H1 (cell line): Measurements from ENCODE around the gene NUSAP1.

ENCODE experiments used
- EP300 ChIP-seq, 2 experiments: IDR thresholded peaks; 1 replicate in 1 of 2; 2 replicates in 1 of 2; pipeline ENCODE4 v1.6.1; 2011 to 2012; ENCODE audit warnings: low read depth in 2 of 2, low read length in 2 of 2, mild to moderate bottlenecking in 2 of 2, borderline replicate concordance in 1 of 2, inconsistent platforms in 1 of 2, moderate library complexity in 1 of 2
- JUN ChIP-seq: IDR thresholded peaks from 2 replicates; pipeline ENCODE4 v1.6.1; 2011; ENCODE audit warnings: low read depth, mild to moderate bottlenecking, improper control_type of control experiment, low read length
- POLR2A ChIP-seq, 2 experiments: IDR thresholded peaks; 1 replicate in 1 of 2; 2 replicates in 1 of 2; pipeline ENCODE4 v1.6.1; 2011; ENCODE audit warnings: low read depth in 2 of 2, low read length in 2 of 2, mild to moderate bottlenecking in 2 of 2; ENCODE audit errors: control extremely low read depth in 1 of 2
- RBBP5 ChIP-seq: IDR thresholded peaks from 2 replicates; pipeline ENCODE4 v1.7.1; 2012; ENCODE audit warnings: low read depth, mild to moderate bottlenecking, inconsistent platforms, low read length, moderate library complexity, borderline replicate concordance
- RNF2 ChIP-seq: fragments of 200-900, 300-1000 bp; sonication (generic); IDR thresholded peaks from 2 replicates; pipeline ENCODE4 v1.7.1; 2016; ENCODE audit warnings: borderline replicate concordance, low read depth, mild to moderate bottlenecking, antibody characterized with exemption, low read length; ENCODE audit not compliant: poor library complexity, severe bottlenecking; ENCODE audit errors: missing control alignments
- SIN3A ChIP-seq, 2 experiments: IDR thresholded peaks in 1 of 2; conservative IDR thresholded peaks in 1 of 2; 2 replicates each; pipeline ENCODE4 v1.6.1; 2011 to 2012; ENCODE audit warnings: low read length in 2 of 2, improper control_type of control experiment in 1 of 2, low read depth in 1 of 2, mild to moderate bottlenecking in 1 of 2
- TAF1 ChIP-seq: IDR thresholded peaks from 2 replicates; pipeline ENCODE4 v1.6.1; 2011; ENCODE audit warnings: mild to moderate bottlenecking, low read depth, low read length
- TBP ChIP-seq: IDR thresholded peaks from 2 replicates; pipeline ENCODE4 v1.6.1; 2011; ENCODE audit warnings: low read depth, low read length, improper control_type of control experiment
- TCF12 ChIP-seq: IDR thresholded peaks from 2 replicates; pipeline ENCODE4 v1.6.1; 2011; ENCODE audit warnings: low read depth, mild to moderate bottlenecking, low read length
- YY1 ChIP-seq: IDR thresholded peaks from 2 replicates; pipeline ENCODE4 v1.6.1; 2011; ENCODE audit warnings: low read depth, mild to moderate bottlenecking, low read length
- TF ChIP-seq, protein P1 (sequence below): IDR thresholded peaks from 2 replicates; pipeline ENCODE4 v1.6.1; 2011; ENCODE audit warnings: low read length, improper control_type of control experiment
- TF ChIP-seq, protein P2 (sequence below), 3 experiments: IDR thresholded peaks; 1 replicate in 2 of 3; 2 replicates in 1 of 3; pipeline versions ENCODE4 v1.5.1 to v1.6.1; 2011; ENCODE audit warnings: low read length in 3 of 3, mild to moderate bottlenecking in 3 of 3, inconsistent platforms in 2 of 3, low read depth in 1 of 3, moderate library complexity in 1 of 3; ENCODE audit not compliant: insufficient read depth in 1 of 3; ENCODE audit errors: control extremely low read depth in 1 of 3
- TF ChIP-seq, protein P3 (sequence below): IDR thresholded peaks from 2 replicates; pipeline ENCODE4 v1.6.1; 2012; ENCODE audit warnings: low read length, inconsistent platforms

DNA sequence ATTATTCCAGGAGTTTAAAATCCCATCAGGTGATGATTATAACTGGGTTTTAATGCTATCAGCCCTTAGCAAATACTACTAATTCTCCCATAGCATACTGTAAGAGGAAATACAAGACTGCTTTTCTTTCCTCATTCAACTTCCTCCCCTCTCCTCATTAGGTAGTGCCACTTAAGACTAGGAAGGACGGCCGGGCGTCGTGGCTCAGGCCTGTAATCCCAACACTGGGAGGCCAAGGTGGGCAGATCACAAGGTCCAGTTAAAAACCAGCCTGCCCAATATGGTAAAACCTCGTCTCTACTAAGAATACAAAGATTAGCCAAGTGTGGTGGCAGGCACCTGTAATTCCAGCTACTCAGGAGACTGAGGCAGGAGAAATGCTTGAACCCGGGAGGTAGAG is 55.0 kb downstream of the NUSAP1 start:
- TF ChIP-seq YY1: no peak
- TF ChIP-seq, protein P1, sequence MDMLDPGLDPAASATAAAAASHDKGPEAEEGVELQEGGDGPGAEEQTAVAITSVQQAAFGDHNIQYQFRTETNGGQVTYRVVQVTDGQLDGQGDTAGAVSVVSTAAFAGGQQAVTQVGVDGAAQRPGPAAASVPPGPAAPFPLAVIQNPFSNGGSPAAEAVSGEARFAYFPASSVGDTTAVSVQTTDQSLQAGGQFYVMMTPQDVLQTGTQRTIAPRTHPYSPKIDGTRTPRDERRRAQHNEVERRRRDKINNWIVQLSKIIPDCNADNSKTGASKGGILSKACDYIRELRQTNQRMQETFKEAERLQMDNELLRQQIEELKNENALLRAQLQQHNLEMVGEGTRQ: no peak
- TF ChIP-seq, protein P2, sequence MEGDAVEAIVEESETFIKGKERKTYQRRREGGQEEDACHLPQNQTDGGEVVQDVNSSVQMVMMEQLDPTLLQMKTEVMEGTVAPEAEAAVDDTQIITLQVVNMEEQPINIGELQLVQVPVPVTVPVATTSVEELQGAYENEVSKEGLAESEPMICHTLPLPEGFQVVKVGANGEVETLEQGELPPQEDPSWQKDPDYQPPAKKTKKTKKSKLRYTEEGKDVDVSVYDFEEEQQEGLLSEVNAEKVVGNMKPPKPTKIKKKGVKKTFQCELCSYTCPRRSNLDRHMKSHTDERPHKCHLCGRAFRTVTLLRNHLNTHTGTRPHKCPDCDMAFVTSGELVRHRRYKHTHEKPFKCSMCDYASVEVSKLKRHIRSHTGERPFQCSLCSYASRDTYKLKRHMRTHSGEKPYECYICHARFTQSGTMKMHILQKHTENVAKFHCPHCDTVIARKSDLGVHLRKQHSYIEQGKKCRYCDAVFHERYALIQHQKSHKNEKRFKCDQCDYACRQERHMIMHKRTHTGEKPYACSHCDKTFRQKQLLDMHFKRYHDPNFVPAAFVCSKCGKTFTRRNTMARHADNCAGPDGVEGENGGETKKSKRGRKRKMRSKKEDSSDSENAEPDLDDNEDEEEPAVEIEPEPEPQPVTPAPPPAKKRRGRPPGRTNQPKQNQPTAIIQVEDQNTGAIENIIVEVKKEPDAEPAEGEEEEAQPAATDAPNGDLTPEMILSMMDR (IDR thresholded peaks at IDR 0.05; ENCODE audit: control extremely low read depth in 1 of 3, insufficient read depth in 1 of 3, low read depth in 1 of 3, low read length in 3 of 3): no peak
- no peak for TF ChIP-seq POLR2A (IDR thresholded peaks at IDR 0.05; ENCODE audit: control extremely low read depth in 1 of 2, low read depth in 2 of 2, low read length in 2 of 2)
- no peak for TF ChIP-seq TAF1
- no peak for TF ChIP-seq TCF12
- no peak for TF ChIP-seq EP300 (IDR thresholded peaks at IDR 0.05; ENCODE audit: borderline replicate concordance in 1 of 2, low read depth in 2 of 2, low read length in 2 of 2)
- TF ChIP-seq RNF2: no peak
- TF ChIP-seq SIN3A (conservative IDR thresholded peaks at IDR 0.05 in 1 of 2, IDR thresholded peaks at IDR 0.05 in 1 of 2; ENCODE audit: low read depth in 1 of 2, low read length in 2 of 2): no peak
- TF ChIP-seq, protein P3, sequence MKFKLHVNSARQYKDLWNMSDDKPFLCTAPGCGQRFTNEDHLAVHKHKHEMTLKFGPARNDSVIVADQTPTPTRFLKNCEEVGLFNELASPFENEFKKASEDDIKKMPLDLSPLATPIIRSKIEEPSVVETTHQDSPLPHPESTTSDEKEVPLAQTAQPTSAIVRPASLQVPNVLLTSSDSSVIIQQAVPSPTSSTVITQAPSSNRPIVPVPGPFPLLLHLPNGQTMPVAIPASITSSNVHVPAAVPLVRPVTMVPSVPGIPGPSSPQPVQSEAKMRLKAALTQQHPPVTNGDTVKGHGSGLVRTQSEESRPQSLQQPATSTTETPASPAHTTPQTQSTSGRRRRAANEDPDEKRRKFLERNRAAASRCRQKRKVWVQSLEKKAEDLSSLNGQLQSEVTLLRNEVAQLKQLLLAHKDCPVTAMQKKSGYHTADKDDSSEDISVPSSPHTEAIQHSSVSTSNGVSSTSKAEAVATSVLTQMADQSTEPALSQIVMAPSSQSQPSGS: no peak
- TF ChIP-seq TBP: no peak
- TF ChIP-seq JUN: no peak
- no peak for TF ChIP-seq RBBP5
